ENCODE results near the gene DDA1.
"Not testable (repeated sequence)": the region's sequence is repeated elsewhere in the genome, so short reads cannot be mapped to it uniquely, and the experiment has no call there.

Gene DDA1

DNA sequence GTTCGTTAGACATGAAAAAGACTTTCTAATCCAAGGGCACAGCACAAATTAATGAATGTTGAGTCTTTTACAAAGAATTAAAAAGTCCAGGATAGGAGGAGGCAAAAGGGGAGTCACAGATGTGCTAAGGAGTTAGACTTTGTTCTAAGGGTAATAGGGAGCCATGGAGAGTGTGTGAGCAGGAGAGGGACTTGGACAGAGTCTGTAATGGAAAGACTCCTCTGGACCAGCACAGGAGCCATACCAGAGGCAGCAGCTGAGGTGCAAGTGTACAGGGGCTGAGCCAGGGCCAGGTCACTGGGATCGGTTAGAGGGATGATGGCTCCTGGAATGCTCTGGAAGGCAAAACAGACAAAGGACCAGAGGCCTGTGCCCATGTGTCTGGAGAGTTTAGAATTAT is 38.5 kb downstream of the DDA1 start:
- Mint-ChIP-seq H3K36me3 (ENCODE audit: low read depth) (peaks cover 2% of the 10 kb centered on the region), H3K9me3 (no peaks in the 10 kb centered on the region), H3K27ac (peak overlapping the region; percentile 21), H3K4me3 (no peak overlapping the region), H3K4me1 (ENCODE audit: low read depth) (peaks cover 37% of the 10 kb centered on the region), H3K27me3 (peaks cover 50% of the 10 kb centered on the region)
- intact Hi-C loops (cut with micrococcal nuclease) = loop anchor here (5.0 kb wide), 1 partner anchor 119 kb away; no protein-coding TSS in a partner anchor

DNA sequence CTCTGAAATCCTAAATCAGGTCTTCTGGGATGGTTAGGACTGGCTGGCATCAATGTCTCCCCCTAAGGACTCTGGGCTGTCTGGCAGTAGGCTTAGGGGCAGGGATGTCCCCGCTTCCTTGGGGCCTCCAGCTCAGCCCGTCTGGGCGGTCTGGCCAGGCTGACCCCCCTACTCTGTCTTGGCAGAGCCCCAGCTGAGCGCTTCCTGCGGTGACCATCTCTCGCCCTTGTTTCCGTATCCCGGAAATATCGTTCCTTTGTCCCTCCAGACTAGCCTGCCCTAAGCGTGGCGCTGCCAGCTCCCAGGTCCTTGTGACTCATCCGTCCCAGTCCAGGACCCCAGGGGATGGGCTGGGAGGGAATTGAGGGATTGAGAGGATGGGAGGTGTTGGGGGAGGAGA is 39.3 kb downstream of the DDA1 start:
- H3K4me1 Mint-ChIP-seq (ENCODE audit: low read depth) = peaks cover 43% of the 10 kb centered on the region
- no peak overlapping the region for H3K4me3 Mint-ChIP-seq
- H3K27ac Mint-ChIP-seq = no peak overlapping the region
- intact Hi-C loops (cut with micrococcal nuclease) = loop anchor here (5.0 kb wide), 1 partner anchor 119 kb away; no protein-coding TSS in a partner anchor
- H3K9me3 Mint-ChIP-seq = no peaks in the 10 kb centered on the region
- H3K36me3 Mint-ChIP-seq (ENCODE audit: low read depth) = no peaks in the 10 kb centered on the region
- H3K27me3 Mint-ChIP-seq = peaks cover 58% of the 10 kb centered on the region

DNA sequence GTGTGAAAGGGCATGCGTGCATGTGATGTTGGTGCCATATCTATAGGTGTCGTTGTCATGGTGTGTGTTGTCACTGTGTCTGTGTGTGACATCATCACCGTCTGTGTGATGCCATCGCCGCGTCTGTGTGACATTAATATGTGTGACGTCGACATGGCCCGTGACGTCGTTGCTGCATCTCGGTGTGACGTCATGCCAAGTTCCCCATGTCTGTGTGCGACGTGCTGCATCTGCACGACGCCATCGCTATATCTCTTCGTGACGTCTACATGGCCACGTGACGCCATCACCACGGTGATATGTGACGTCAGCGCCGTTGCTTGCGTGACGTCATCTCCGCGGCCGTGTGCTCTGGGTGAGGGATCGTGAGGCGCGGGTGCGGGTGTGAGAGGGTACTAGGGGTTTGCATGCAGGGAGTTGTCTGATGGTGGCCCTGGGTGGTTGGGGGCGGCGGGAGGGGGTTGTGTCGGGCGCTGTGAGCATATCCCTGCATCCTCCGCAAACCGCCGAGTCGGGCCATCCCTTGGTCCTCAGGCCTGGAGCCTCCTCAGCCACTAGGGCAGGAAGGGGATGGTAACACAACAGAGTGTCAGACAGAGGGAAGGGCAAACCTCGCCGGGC is 42.6 kb downstream of the DDA1 start:
- Mint-ChIP-seq H3K36me3 (ENCODE audit: low read depth) (no peaks in the 10 kb centered on the region), H3K4me1 (ENCODE audit: low read depth) (peaks cover 32% of the 10 kb centered on the region), H3K9me3 (no peaks in the 10 kb centered on the region), H3K27me3 (peaks cover 56% of the 10 kb centered on the region), H3K4me3 (no peak overlapping the region), H3K27ac (no peak overlapping the region)
- intact Hi-C loops (cut with micrococcal nuclease) = no loop called here

DNA sequence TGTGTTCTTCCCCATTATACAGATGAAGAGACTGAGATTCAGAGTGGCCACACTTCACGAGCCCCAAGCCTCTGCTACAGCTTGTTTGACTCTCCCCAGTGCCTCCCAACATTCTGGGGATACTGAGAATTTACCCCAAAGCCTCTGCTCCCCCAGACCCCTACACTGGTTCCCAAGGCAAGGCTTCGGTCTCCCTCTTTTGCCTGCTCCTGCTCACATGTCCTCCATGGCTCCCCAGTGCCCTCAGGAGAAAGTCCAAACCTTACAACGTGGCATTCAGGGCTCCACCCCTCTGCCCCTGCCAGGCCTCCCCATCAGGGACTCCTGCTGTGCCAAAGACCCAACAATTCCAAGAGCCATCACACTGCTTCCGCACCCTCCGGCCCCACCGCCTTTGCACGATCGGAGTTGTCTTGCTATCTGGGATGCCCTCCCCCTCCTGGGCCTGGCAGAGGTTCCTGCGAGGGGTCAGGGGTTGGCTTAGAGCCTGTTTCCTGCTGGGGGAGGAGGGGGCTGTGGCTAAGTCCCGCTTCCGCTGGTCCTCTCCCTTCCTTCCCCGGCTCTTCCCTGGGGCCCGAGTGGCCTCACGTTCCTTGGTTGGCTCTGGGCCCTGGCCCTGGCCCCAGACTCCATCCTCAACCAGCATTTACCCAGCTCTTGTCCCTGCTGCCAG is 43.4 kb downstream of the DDA1 start:
- Mint-ChIP-seq H3K27ac (no peak overlapping the region), H3K4me3 (no peak overlapping the region), H3K36me3 (ENCODE audit: low read depth) (no peaks in the 10 kb centered on the region), H3K27me3 (peaks cover 50% of the 10 kb centered on the region), H3K4me1 (ENCODE audit: low read depth) (peaks cover 24% of the 10 kb centered on the region), H3K9me3 (no peaks in the 10 kb centered on the region)
- intact Hi-C loops (cut with micrococcal nuclease) = no loop called here

GRCh38 chr19:17353386-17353785 is 44.0 kb downstream of the DDA1 start:
- peaks cover 20% of the 10 kb centered on the region for H3K4me1 Mint-ChIP-seq (ENCODE audit: low read depth)
- intact Hi-C loops (cut with micrococcal nuclease) = no loop called here
- H3K27ac Mint-ChIP-seq = no peak overlapping the region
- no peak overlapping the region for H3K4me3 Mint-ChIP-seq
- no peaks in the 10 kb centered on the region for H3K9me3 Mint-ChIP-seq
- no peaks in the 10 kb centered on the region for H3K36me3 Mint-ChIP-seq (ENCODE audit: low read depth)
- peaks cover 46% of the 10 kb centered on the region for H3K27me3 Mint-ChIP-seq

DNA sequence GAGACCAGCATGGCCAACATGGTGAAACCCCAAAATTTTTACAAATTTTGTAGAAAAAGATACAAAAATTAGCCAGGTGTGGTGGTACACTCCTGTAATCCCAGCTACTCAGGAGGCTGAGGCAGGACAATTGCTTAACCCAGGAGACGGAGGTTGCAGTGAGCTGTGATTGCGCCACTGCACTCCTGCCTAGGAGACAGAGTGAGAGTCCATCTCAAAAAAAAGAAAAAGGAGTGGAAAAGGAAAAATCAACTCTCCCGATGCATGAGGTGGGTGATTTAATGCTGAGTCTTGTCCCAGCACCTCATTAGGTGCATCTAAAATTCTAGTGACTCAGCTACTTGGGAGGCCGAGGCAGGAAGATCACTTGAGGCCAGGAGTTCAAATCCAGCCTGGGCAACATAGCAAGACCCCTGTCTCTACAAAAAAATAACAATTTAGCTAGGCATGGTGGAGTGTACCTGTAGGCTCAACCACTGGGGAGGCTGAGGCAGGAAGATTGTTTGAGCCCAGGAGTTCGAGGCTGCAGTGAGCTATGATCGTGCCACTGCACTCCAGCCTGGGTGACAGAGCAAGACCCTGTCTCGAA is 47.8 kb downstream of the DDA1 start:
- Mint-ChIP-seq H3K27me3 (peaks cover 14% of the 10 kb centered on the region), H3K4me1 (ENCODE audit: low read depth) (peaks cover 8% of the 10 kb centered on the region), H3K4me3 (no peak overlapping the region), H3K36me3 (ENCODE audit: low read depth) (no peaks in the 10 kb centered on the region), H3K27ac (no peak overlapping the region), H3K9me3 (no peaks in the 10 kb centered on the region)
- intact Hi-C loops (cut with micrococcal nuclease) = no loop called here

GRCh38 chr19:17357724-17358123 is 48.4 kb downstream of the DDA1 start:
- H3K36me3 Mint-ChIP-seq (ENCODE audit: low read depth) = no peaks in the 10 kb centered on the region
- peaks cover 18% of the 10 kb centered on the region for H3K27me3 Mint-ChIP-seq
- H3K4me3 Mint-ChIP-seq = no peak overlapping the region
- no peak overlapping the region for H3K27ac Mint-ChIP-seq
- peaks cover 7% of the 10 kb centered on the region for H3K4me1 Mint-ChIP-seq (ENCODE audit: low read depth)
- no peaks in the 10 kb centered on the region for H3K9me3 Mint-ChIP-seq
- intact Hi-C loops (cut with micrococcal nuclease) = no loop called here

- Mint-ChIP-seq H3K36me3 (ENCODE audit: low read depth) (no peaks in the 10 kb centered on the region), H3K9me3 (no peaks in the 10 kb centered on the region), H3K4me1 (ENCODE audit: low read depth) (peaks cover under 1% of the 10 kb centered on the region), H3K27ac (no peak overlapping the region), H3K27me3 (peaks cover 13% of the 10 kb centered on the region), H3K4me3 (no peak overlapping the region)
- intact Hi-C loops (cut with micrococcal nuclease) = no loop called here
Observed at GRCh38 chr19:17358395-17358794, 49.0 kb downstream of the DDA1 start.

- no peak overlapping the region for H3K27ac Mint-ChIP-seq
- peaks cover 13% of the 10 kb centered on the region for H3K27me3 Mint-ChIP-seq
- intact Hi-C loops (cut with micrococcal nuclease) = no loop called here
- H3K4me3 Mint-ChIP-seq = no peak overlapping the region
- H3K4me1 Mint-ChIP-seq (ENCODE audit: low read depth) = no peaks in the 10 kb centered on the region
- H3K9me3 Mint-ChIP-seq = no peaks in the 10 kb centered on the region
- no peaks in the 10 kb centered on the region for H3K36me3 Mint-ChIP-seq (ENCODE audit: low read depth)
Observed at GRCh38 chr19:17359905-17360800, 50.8 kb downstream of the DDA1 start.

DNA sequence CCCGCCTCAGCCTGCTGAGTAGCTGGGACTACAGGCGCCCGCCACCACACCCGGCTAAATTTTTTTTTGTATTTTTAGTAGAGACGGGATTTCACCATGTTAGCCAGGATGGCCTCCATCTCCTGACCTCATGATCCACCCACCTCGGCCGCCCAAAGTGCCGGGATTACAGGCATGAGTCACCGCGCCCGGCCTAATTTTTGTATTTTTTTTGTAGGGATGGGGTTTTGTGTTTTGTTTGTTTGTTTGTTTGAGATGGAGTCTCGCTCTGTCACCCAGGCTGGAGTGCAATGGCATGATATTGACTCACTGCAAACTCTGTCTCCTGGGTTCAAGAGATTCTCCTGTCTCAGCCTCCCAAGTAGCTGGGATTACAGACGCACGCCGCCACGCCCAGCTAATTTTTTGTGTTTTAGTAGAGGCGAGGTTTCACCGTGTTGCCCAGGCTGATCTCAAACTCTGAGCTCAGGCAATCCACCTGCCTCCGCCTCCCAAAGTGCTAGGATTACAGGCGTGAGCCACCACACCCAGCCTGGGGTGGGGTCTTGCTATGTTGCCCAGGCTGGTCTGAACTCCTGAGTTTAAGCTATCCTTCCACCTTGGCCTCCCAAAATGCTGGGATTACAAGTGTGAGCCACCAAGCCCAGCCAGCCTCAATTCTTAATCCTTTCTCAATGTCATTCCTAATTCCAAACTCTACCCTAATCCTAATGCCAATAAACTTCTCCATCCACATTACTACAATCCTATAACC is 54.7 kb downstream of the DDA1 start:
- H3K4me3 Mint-ChIP-seq; H3K27ac Mint-ChIP-seq; H3K9me3 Mint-ChIP-seq; intact Hi-C loops (cut with micrococcal nuclease); H3K36me3 Mint-ChIP-seq (ENCODE audit: low read depth); H3K4me1 Mint-ChIP-seq (ENCODE audit: low read depth): not testable (repeated sequence)
- H3K27me3 Mint-ChIP-seq = peaks cover 16% of the 10 kb centered on the region

DNA sequence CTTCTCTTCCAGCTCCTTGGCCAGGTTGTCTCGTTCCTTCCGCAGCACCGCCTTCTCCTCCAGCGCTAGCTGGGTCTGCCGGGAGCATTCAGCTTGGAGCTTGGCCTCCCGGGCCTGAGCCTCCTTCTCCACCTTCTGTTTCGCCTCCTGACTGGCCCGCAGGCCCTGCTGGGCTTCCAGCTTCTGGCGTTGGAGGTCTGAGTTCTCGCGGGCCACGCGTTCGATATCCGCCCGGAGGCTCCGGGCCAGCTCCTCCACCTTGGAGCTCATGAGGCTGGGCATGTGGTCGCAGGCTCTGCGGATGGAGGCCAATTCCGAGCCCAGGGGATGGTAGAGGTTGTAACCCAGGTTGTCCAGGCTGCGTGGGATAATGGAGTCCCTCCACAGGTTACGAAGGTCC is 56.0 kb downstream of the DDA1 start:
- Mint-ChIP-seq H3K27me3 (peaks cover 13% of the 10 kb centered on the region), H3K9me3 (no peaks in the 10 kb centered on the region), H3K4me3 (no peak overlapping the region), H3K36me3 (ENCODE audit: low read depth) (no peaks in the 10 kb centered on the region), H3K4me1 (ENCODE audit: low read depth) (peaks cover 6% of the 10 kb centered on the region), H3K27ac (no peak overlapping the region)
- intact Hi-C loops (cut with micrococcal nuclease) = no loop called here

- peak overlapping the region; percentile 46 for H3K4me3 Mint-ChIP-seq
- intact Hi-C loops (cut with micrococcal nuclease) = no loop called here
- H3K27ac Mint-ChIP-seq = peak overlapping the region; percentile 82
- H3K27me3 Mint-ChIP-seq = peaks cover 3% of the 10 kb centered on the region
- H3K9me3 Mint-ChIP-seq = no peaks in the 10 kb centered on the region
- no peaks in the 10 kb centered on the region for H3K36me3 Mint-ChIP-seq (ENCODE audit: low read depth)
- peaks cover 10% of the 10 kb centered on the region for H3K4me1 Mint-ChIP-seq (ENCODE audit: low read depth)
Observed at GRCh38 chr19:17370026-17370587, 60.7 kb downstream of the DDA1 start.
